Fibroblast of villous mesenchyme (primary cell): ENCODE measurements around the gene FADS3. TPM values are rescaled to one million over a fixed set of nuclear protein-coding genes. Genes with fewer than 3 reads are reported as not detected.

Experiments
- DNase-seq: peaks from one replicate; pipeline ENCODE4 v3.0.0-alpha.2; 2010; ENCODE audit warnings: low read depth
- H3K4me3 ChIP-seq: 2 replicates; pipeline ENCODE4 v1.5.1; 2011; ENCODE audit warnings: low read depth, mild to moderate bottlenecking, low read length
- total RNA-seq: library from RNA; depleted of rRNA; stranded (reverse); fragments of >200 nt; gene quantifications from 2 replicates; pipeline ENCODE4 v1.2.3, GENCODE V29; 2012
- TF ChIP-seq, protein P1 (sequence below): IDR thresholded peaks from 2 replicates; pipeline ENCODE4 v1.5.1; 2012; ENCODE audit warnings: low read depth, mild to moderate bottlenecking, low read length; ENCODE audit not compliant: insufficient read depth

The FADS3 gene
- total RNA-seq, 1 donor: 126 TPM

DNA sequence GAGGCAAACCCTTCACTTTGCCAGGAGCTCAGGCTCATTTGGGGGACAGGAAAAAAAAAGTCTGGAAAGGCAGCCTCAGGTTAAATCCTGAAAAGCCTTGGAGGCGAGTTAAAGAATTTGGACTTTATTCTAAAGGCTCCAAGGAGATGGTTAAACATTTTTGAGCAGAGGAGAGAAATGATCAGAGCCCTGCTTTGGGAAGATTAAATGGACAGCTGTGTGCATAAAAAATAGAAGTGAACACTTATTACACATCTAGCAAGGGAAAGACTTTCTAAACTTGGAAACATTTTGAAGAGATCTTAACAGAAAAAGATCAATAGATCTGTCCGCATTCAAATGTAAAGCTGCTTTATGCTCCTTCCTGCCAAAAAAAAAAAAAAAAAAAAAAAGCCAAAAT is 34.4 kb upstream of the FADS3 start:
- TF ChIP-seq, protein P1, sequence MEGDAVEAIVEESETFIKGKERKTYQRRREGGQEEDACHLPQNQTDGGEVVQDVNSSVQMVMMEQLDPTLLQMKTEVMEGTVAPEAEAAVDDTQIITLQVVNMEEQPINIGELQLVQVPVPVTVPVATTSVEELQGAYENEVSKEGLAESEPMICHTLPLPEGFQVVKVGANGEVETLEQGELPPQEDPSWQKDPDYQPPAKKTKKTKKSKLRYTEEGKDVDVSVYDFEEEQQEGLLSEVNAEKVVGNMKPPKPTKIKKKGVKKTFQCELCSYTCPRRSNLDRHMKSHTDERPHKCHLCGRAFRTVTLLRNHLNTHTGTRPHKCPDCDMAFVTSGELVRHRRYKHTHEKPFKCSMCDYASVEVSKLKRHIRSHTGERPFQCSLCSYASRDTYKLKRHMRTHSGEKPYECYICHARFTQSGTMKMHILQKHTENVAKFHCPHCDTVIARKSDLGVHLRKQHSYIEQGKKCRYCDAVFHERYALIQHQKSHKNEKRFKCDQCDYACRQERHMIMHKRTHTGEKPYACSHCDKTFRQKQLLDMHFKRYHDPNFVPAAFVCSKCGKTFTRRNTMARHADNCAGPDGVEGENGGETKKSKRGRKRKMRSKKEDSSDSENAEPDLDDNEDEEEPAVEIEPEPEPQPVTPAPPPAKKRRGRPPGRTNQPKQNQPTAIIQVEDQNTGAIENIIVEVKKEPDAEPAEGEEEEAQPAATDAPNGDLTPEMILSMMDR: no peak
- no peak for DNase-seq
- no peak overlapping the region for H3K4me3 ChIP-seq

DNA sequence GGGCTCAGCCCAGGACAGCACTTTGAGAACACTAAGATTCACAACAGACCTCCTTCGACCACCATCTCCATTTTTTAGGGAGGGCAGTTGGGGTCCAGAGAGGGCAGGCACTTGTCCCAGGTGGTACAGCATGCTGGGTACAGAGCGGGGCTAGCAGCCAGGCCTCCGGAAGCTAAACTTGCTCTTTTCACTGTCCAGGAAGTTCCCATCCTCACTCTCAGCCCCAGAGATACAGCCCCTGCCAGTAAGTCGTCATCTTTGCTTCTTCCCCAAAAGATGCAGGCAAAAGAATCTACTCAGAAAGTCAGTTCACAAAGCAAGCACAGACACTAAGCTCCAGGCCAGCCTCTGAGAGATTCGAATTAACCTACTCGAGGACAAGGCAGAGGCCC is 32.7 kb upstream of the FADS3 start:
- H3K4me3 ChIP-seq: no peak overlapping the region
- DNase-seq: no peak
- TF ChIP-seq, protein P1: no peak

- no peak overlapping the region for H3K4me3 ChIP-seq
- TF ChIP-seq, protein P1: no peak
- DNase-seq: peak; percentile 90
These were observed 32.1 kb upstream of the FADS3 start for GRCh38 chr11:61923166-61924063.

DNA sequence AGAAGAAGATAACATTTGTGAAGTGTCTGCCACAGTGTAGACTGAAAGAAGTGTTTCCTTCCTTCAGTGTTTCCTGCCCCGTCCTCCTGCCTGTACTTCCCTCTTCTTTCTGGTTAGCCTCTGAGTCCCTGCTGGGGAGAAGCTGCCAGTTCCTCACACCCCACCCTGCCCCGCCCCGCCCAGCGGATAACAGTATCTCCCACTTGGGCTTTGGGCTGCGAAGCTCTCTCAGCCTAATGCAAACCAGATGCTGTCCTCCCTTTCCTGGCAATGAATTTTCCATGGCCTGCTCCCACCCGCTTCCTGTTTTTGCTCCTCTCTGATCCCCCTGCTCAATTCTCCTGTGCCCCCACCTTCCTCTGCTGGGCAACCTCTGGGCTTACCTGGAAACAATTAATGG is 31.2 kb upstream of the FADS3 start:
- TF ChIP-seq, protein P1: no peak
- H3K4me3 ChIP-seq: no peak overlapping the region
- DNase-seq: peak; percentile 87

GRCh38 chr11:61921446-61921845 is 30.1 kb upstream of the FADS3 start:
- DNase-seq: no peak
- TF ChIP-seq, protein P1: no peak
- H3K4me3 ChIP-seq: no peak overlapping the region

DNA sequence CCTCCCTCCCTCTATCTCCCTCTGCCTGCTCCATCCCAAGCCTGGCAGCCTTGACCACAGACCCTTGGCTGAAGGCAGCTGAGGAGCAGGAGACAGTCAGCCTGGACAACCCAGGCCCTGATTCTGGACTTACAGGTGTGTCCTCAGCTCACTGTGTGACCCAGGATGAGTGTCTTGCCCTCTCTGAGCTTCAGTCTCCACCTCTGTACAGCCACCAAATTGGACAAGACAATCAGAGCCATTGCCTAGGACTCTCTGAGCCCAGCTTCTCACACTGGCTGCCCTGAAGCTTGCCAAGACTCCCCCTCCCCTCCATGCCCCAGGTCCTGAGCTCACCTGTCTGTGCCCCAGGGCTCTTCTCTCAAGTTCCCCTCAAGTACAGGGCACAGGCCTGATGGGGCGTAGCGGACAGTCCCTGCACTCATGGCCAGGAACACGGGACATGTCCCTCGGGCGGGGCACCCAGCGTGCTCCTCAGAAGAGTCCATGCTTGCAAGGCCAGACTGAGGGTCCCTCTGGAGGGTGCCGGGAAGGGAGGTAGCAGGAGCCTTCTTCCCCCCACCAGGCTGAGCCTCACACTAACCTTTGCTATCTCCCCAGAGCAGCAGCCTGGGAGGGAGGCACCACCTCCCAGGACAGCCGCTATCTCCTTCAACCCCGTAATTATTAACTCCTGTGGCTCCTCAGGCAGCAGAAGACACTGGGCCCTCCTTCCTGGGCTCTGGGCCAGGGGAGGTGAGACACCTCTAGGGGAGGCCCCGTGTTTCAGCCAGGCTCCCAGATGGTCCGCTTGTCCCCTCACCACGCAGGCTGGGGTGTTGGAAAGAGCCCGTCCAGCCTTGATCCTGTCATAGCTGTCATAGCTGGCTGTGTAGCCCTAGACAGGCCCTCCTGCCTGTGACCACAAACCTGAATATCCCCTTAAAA is 28.6 kb upstream of the FADS3 start:
- TF ChIP-seq, protein P1: no peak
- no peak for DNase-seq
- H3K4me3 ChIP-seq: no peak overlapping the region
